ENCODE measurements around the gene TBXAS1.

TBXAS1 gene

DNA sequence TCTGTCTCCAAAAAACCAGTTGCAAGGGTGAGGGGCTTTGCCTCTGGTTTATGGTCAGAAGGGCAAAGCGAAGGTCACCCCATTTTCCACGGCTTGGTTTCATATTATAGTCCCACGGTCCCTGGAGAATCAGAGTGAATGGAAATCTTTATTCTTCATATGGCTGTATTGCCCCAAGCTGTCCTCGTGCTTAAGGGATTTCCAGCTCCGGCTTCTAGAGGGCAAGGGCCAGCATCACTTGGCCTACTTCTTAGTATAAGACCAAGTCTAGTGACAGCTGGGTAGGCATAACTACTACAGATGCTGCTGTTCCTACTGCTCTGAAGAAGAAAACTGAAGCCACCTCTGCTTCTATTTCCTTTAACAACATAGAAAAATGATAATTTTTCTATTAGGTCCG, 170.5 kb downstream of the TBXAS1 start:
- H3K79me2 ChIP-seq (ENCODE audit: low read length): no peaks in the 10 kb centered on the region
- no peak overlapping the region for H3K4me3 ChIP-seq (ENCODE audit: low read length)
- no peaks in the 10 kb centered on the region for H3K27me3 ChIP-seq (replicated peaks; ENCODE audit: insufficient read depth, low read length)
- no peak overlapping the region for H2AFZ ChIP-seq (ENCODE audit: low read length)
- no peak overlapping the region for H3K4me2 ChIP-seq (ENCODE audit: low read depth, low read length)
- no peaks in the 10 kb centered on the region for H4K20me1 ChIP-seq (ENCODE audit: insufficient read depth, low read length)
- H3K9me3 ChIP-seq (replicated peaks; ENCODE audit: insufficient read depth, low read length): no peaks in the 10 kb centered on the region
- H3K9me2 ChIP-seq (replicated peaks; ENCODE audit: insufficient read depth, low read length): no peaks in the 10 kb centered on the region
- no peaks in the 10 kb centered on the region for H3K4me1 ChIP-seq (ENCODE audit: low read length)
- H3K27ac ChIP-seq (ENCODE audit: low read length): no peak overlapping the region
- no peaks in the 10 kb centered on the region for H3K36me3 ChIP-seq (replicated peaks; ENCODE audit: insufficient read depth, low read length)
- H3K9ac ChIP-seq (ENCODE audit: low read length): no peak overlapping the region
- no peak for TF ChIP-seq EZH2 (optimal IDR thresholded peaks at IDR 0.05; ENCODE audit: low read depth, low read length)
- TF ChIP-seq EZH2phosphoT487 (IDR thresholded peaks at IDR 0.05; ENCODE audit: low read length): no peak
- TF ChIP-seq, protein P1, sequence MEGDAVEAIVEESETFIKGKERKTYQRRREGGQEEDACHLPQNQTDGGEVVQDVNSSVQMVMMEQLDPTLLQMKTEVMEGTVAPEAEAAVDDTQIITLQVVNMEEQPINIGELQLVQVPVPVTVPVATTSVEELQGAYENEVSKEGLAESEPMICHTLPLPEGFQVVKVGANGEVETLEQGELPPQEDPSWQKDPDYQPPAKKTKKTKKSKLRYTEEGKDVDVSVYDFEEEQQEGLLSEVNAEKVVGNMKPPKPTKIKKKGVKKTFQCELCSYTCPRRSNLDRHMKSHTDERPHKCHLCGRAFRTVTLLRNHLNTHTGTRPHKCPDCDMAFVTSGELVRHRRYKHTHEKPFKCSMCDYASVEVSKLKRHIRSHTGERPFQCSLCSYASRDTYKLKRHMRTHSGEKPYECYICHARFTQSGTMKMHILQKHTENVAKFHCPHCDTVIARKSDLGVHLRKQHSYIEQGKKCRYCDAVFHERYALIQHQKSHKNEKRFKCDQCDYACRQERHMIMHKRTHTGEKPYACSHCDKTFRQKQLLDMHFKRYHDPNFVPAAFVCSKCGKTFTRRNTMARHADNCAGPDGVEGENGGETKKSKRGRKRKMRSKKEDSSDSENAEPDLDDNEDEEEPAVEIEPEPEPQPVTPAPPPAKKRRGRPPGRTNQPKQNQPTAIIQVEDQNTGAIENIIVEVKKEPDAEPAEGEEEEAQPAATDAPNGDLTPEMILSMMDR (IDR thresholded peaks at IDR 0.05; ENCODE audit: low read length): no peak
- no peak for DNase-seq
- no peaks in the 10 kb centered on the region for H3F3A ChIP-seq (ENCODE audit: insufficient read depth, low read length)

DNA sequence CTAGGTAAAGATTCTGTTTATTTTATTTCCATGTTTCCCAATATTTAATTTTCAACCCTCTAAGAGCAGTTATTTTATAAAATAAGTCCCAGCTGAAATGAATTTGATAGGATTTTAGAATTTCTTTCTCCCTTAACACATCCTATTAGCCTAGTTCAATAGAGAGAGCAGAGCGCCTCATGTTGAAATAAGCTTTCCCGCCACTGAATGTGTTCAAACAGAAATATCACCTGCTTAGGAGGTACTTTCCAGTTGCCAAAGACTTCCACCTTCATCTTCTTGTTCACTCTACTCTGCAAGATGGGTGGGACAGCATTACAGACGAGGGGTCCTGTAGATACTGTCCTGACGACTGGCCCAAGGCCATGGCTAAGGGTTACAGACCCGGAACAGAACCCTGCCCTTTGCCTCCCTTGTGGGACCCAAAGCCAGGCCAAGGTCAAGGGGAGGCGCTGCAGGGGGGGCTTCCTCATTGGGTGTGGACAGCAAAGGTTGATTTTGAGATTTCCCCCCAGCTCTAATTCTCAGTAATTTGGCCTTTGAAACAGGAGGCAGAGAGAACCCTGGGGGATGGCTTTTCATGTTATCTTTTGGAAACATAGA, 171.7 kb downstream of the TBXAS1 start:
- H3K27ac ChIP-seq (ENCODE audit: low read length): no peak overlapping the region
- H3K9me2 ChIP-seq (replicated peaks; ENCODE audit: insufficient read depth, low read length): no peaks in the 10 kb centered on the region
- no peak overlapping the region for H3K4me3 ChIP-seq (ENCODE audit: low read length)
- H3K9me3 ChIP-seq (replicated peaks; ENCODE audit: insufficient read depth, low read length): no peaks in the 10 kb centered on the region
- no peaks in the 10 kb centered on the region for H4K20me1 ChIP-seq (ENCODE audit: insufficient read depth, low read length)
- no peaks in the 10 kb centered on the region for H3K36me3 ChIP-seq (replicated peaks; ENCODE audit: insufficient read depth, low read length)
- TF ChIP-seq EZH2phosphoT487 (IDR thresholded peaks at IDR 0.05; ENCODE audit: low read length) (no peak), EZH2 (optimal IDR thresholded peaks at IDR 0.05; ENCODE audit: low read depth, low read length) (no peak)
- TF ChIP-seq, protein P1 (IDR thresholded peaks at IDR 0.05; ENCODE audit: low read length): no peak
- no peaks in the 10 kb centered on the region for H3F3A ChIP-seq (ENCODE audit: insufficient read depth, low read length)
- no peak overlapping the region for H3K9ac ChIP-seq (ENCODE audit: low read length)
- H3K4me1 ChIP-seq (ENCODE audit: low read length): no peaks in the 10 kb centered on the region
- DNase-seq: no peak
- no peak overlapping the region for H3K4me2 ChIP-seq (ENCODE audit: low read depth, low read length)
- H3K79me2 ChIP-seq (ENCODE audit: low read length): no peaks in the 10 kb centered on the region
- H2AFZ ChIP-seq (ENCODE audit: low read length): no peak overlapping the region
- H3K27me3 ChIP-seq (replicated peaks; ENCODE audit: insufficient read depth, low read length): no peaks in the 10 kb centered on the region

DNA sequence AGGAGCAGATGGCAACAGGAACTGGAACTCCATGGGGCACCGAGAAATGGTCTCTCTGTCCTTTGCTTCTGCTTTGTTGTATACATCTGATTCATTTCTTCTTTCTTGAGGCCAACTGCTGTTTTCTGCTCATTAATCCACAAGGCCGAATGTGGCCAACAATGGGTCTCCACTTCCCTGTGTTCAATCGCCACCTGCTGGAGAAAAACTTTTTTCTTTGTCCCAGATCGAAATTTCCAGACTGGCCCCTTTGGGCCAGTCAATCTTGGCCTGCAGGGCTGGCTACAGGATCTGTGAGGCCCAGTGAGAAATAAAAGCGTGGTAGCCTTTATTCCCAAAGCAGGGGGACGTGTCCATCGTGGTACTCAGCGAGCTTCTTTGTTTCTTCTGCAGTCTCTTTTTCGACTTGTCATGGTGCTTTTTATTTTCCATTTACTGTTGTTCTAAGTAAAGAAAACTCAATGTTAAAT, 174.9 kb downstream of the TBXAS1 start:
- DNase-seq: peak; percentile 82
- Histone ChIP-seq H3K9ac (ENCODE audit: low read length) (no peak overlapping the region), H4K20me1 (ENCODE audit: insufficient read depth, low read length) (no peaks in the 10 kb centered on the region)

More for the DNA sequence above, 174.9 kb downstream of the TBXAS1 start:
- Histone ChIP-seq H3K36me3 (replicated peaks; ENCODE audit: insufficient read depth, low read length) (no peaks in the 10 kb centered on the region), H3K9me2 (replicated peaks; ENCODE audit: insufficient read depth, low read length) (no peaks in the 10 kb centered on the region), H3K79me2 (ENCODE audit: low read length) (no peaks in the 10 kb centered on the region), H3F3A (ENCODE audit: insufficient read depth, low read length) (no peaks in the 10 kb centered on the region), H3K9me3 (replicated peaks; ENCODE audit: insufficient read depth, low read length) (no peaks in the 10 kb centered on the region), H3K27me3 (replicated peaks; ENCODE audit: insufficient read depth, low read length) (no peaks in the 10 kb centered on the region), H3K27ac (ENCODE audit: low read length) (no peak overlapping the region), H3K4me1 (ENCODE audit: low read length) (no peaks in the 10 kb centered on the region), H2AFZ (ENCODE audit: low read length) (no peak overlapping the region), H3K4me3 (ENCODE audit: low read length) (no peak overlapping the region), H3K4me2 (ENCODE audit: low read depth, low read length) (no peak overlapping the region)
- TF ChIP-seq EZH2phosphoT487 (IDR thresholded peaks at IDR 0.05; ENCODE audit: low read length): no peak
- TF ChIP-seq, protein P1 (IDR thresholded peaks at IDR 0.05; ENCODE audit: low read length): peak; percentile 91
- TF ChIP-seq EZH2 (optimal IDR thresholded peaks at IDR 0.05; ENCODE audit: low read depth, low read length): no peak
